ENCODE data around the gene KCNK16. TPM values are rescaled to one million over a fixed set of nuclear protein-coding genes. Genes with fewer than 3 reads are reported as not detected.

Gene KCNK16
- total and polyA plus RNA-seq, 2 of the 13 experiments (the other 11 are each of a cell fraction or from before 2014, with no cell fraction given): not detected

- no peaks in the 10 kb centered on the region for H3K4me1 ChIP-seq (ENCODE audit: insufficient read depth, low read length)
- no peak for DNase-seq (ENCODE audit: low spot score)
- CTCF ChIA-PET (ENCODE audit: low intra/inter-chr PET ratio, low total read pairs): no interaction called here
- no peak overlapping the region for H3K4me2 ChIP-seq (ENCODE audit: low read depth, low read length)
- peaks cover 7 to 39% of the 10 kb centered on the region in 2 experiments; a peak in 4 of 5 replicates for H3K27me3 ChIP-seq (ENCODE audit: control insufficient read depth in 1 of 2, insufficient read depth in 2 of 2, low read length in 2 of 2)
- no peak overlapping the region for H2AFZ ChIP-seq (ENCODE audit: low read length)
- no peaks in the 10 kb centered on the region for H3K36me3 ChIP-seq (replicated peaks in 1 of 2; ENCODE audit: control insufficient read depth in 1 of 2, insufficient read depth in 2 of 2, low read length in 2 of 2)
- WGBS (ENCODE audit: low lambda C conversion rate): 0% methylated on average over 2 of the region's 3 CpGs
- in situ Hi-C loops (cut with HindIII; ENCODE audit: extremely low pct_ligation_motif_present, low pct_unique_long_range_greater_than_20kb): no loop called here
- no peak overlapping the region for H3K9ac ChIP-seq (ENCODE audit: insufficient read depth, low read depth, low read length)
- H3K27ac ChIP-seq (ENCODE audit: extremely low read length, insufficient read depth, low read length): no peak overlapping the region
- TF ChIP-seq CTCF (CRISPR knock-in tag; IDR thresholded peaks at IDR 0.05): no peak
- no peak for TF ChIP-seq NBN (conservative IDR thresholded peaks at IDR 0.05)
- TF ChIP-seq JUN (CRISPR knock-in tag; IDR thresholded peaks at IDR 0.05): no peak
- no peak for TF ChIP-seq ZSCAN25 (CRISPR knock-in tag; IDR thresholded peaks at IDR 0.05)
- no peak for TF ChIP-seq FOXK2 (IDR thresholded peaks at IDR 0.05)
- TF ChIP-seq ETV5 (CRISPR knock-in tag; IDR thresholded peaks at IDR 0.05; ENCODE audit: borderline replicate concordance): no peak
- TF ChIP-seq ZNF337 (CRISPR knock-in tag; IDR thresholded peaks at IDR 0.05; ENCODE audit: borderline replicate concordance, low read depth): no peak
- TF ChIP-seq PLSCR1 (CRISPR knock-in tag; IDR thresholded peaks at IDR 0.05; ENCODE audit: borderline replicate concordance): no peak
- TF ChIP-seq ZNF546 (CRISPR knock-in tag; conservative IDR thresholded peaks at IDR 0.05): no peak
- no peak for TF ChIP-seq MZF1 (CRISPR knock-in tag; IDR thresholded peaks at IDR 0.05; ENCODE audit: borderline replicate concordance)
- TF ChIP-seq ZNF234 (CRISPR knock-in tag; conservative IDR thresholded peaks at IDR 0.05): no peak
- TF ChIP-seq POLR2AphosphoS2 (IDR thresholded peaks at IDR 0.05; ENCODE audit: low read depth, low read length): no peak
- TF ChIP-seq ZNF383 (CRISPR knock-in tag; IDR thresholded peaks at IDR 0.05; ENCODE audit: borderline replicate concordance): no peak
- TF ChIP-seq ZNF614 (CRISPR knock-in tag; IDR thresholded peaks at IDR 0.05; ENCODE audit: borderline replicate concordance): no peak
- no peak for TF ChIP-seq SIN3B (IDR thresholded peaks at IDR 0.05; ENCODE audit: low read length)
- no peak for TF ChIP-seq NR1H2 (CRISPR knock-in tag; IDR thresholded peaks at IDR 0.05; ENCODE audit: borderline replicate concordance, low read depth)
- TF ChIP-seq ATF3 (CRISPR knock-in tag; IDR thresholded peaks at IDR 0.05): no peak
- H3K4me3 ChIP-seq (replicated peaks in 1 of 3; ENCODE audit: insufficient read depth in 1 of 3, low read depth in 2 of 3, low read length in 3 of 3): no peak overlapping the region
- no peak for FAIRE-seq
- H3K9me3 ChIP-seq (ENCODE audit: low read length): no peaks in the 10 kb centered on the region
- no peak for ATAC-seq
- H4K20me1 ChIP-seq (ENCODE audit: insufficient read depth, low read length): no peaks in the 10 kb centered on the region
- intact Hi-C loops (cut with micrococcal nuclease; ENCODE audit: unreplicated experiment): no loop called here
- H3K79me2 ChIP-seq (ENCODE audit: insufficient read depth, low read length): no peaks in the 10 kb centered on the region
- POLR2A ChIA-PET: no interaction called here
- BruUV-seq (replicated peaks): no TSS peak
Observed at GRCh38 chr6:39317256-39317655, 5.2 kb downstream of the KCNK16 start.

Data from HepG2 (cell line).